ENCODE measurements around the gene LIPT2.

Gene LIPT2

DNA sequence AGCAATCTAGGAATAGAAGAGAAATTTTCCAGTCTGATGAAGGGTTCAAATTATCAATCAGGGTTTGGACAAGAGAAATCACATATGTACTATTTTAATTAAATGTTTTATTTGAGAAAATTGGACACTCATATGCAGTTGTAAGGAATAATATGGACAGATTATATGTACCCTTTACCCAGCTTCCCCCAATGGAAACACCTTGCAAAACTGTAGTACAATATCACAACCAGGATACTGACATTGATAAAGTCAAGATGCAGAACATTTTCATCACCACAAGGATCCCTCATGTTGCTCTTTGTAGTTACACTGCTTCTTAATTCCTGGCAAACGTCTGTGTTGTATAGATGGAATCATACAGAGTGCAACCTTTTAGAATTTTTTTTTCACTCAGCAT is 1.4 kb upstream of the LIPT2 start:
- DNase-seq, result no peak

DNA sequence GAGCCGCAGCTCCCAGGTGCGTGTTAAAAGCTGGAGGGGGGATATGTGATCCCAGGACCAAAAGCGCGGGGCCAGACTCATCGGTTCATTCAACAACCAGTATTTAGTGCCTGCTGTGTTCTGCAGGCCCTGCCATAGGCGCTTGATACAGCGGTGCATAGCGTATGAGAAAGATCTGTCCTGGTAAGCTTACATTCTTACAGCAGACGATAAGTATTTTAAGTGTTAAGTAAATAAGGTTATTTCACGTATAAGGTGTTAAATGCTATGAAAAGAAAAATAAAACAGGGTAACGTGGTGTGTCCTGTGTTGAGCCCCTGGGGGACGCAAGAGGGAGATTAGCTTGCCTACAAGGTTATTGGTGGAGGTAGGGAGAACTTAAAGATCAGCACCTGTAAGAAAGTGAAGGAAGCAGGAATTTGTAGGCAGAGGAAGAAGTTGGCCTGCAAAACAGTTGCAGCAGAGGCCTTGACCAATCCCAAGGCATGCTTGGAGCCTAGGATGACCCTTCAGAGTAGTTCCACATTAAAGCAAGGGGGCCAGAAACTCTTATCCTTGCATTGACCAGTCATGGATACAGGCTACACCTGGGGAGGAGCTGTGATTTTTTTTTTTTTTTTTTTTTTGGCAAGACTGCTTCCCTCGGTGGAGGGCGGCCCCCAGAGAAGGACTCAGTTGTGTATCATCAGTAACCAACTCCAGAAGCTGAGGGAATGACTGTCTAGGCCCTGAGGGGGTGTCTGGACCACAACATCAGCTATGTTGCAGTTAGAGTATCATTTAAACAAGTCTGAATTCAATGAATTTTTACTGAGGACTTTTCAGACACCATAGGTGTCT is 487 bp upstream of the LIPT2 start:
- DNase-seq, result peak; percentile 63

DNA sequence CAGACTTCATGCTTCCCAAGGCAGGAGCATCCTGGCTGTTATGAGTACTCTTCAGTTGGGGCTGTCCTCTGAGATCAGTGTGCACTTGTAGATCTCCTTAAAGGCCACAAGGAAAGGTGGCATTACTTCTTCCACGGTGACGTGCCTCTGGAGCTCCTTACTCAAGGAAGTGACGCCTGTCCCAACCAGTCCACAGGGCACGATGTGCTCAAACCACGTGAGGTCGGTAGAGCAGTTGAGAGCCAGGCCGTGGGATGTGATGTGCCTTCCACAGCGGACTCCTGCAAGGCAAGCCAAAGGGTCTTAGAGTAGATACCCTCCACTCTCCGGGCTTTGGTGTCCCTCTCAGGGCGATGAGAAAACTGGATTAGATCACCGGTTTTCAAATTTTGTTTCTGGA is 1.4 kb downstream of the LIPT2 start:
- DNase-seq, result no peak

DNA sequence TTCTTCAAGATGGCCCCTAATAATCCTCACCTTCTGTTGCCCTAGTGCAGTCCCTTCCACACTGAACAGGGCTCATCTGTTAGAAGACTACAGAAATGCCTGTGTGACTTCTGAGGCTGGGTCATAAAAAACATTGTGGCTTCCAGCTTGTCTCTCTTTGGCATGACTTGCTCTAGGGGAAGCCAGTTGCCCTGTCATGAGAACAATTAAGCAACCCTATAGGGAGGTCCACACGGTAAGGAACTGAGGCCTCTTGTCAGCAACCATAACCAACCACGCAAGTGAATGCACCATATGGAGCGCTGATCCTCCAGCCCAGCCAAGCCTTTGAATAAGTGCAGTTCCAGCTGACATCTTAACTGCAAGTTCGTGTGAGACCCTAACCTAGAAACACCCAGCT is 2.6 kb downstream of the LIPT2 start:
- DNase-seq, result no peak

DNA sequence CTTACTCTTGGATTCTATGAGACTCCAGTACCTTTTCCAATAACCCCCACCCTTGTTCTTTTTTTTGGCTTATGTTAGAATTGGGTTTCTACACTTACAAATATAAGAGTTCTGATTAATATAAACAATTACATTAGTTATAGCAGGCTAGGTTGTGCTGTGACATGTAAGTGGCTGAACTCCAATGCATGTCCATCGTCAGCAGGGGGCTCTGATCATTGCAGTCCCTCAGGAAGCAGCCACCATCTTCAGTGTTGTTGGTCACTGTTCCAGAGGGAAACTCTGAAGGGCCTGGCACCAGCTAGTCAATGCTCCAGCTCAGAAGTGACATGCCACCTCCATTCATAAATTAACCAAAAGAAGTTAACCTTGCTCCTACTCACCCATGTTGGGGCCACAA is 5.6 kb downstream of the LIPT2 start:
- DNase-seq, result no peak

DNA sequence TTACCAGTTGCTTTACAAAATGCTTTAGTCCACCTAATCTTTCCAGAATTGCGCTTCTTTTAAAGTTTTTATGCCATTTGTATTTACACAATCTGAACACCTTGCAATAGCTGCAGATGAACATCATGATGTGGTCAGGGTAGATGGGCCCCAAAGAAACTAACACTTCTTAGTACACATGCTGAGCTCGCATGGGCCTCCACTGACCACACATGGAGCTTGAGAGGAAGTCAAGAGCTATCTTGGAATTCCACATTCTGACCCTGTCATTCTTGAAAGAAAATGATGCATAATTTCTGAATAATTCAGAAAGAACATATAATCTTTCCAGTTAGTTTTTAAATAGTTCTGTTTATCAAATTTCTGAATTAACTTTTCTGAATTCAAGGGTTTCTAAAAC is 7.7 kb downstream of the LIPT2 start:
- no peak for DNase-seq

DNA sequence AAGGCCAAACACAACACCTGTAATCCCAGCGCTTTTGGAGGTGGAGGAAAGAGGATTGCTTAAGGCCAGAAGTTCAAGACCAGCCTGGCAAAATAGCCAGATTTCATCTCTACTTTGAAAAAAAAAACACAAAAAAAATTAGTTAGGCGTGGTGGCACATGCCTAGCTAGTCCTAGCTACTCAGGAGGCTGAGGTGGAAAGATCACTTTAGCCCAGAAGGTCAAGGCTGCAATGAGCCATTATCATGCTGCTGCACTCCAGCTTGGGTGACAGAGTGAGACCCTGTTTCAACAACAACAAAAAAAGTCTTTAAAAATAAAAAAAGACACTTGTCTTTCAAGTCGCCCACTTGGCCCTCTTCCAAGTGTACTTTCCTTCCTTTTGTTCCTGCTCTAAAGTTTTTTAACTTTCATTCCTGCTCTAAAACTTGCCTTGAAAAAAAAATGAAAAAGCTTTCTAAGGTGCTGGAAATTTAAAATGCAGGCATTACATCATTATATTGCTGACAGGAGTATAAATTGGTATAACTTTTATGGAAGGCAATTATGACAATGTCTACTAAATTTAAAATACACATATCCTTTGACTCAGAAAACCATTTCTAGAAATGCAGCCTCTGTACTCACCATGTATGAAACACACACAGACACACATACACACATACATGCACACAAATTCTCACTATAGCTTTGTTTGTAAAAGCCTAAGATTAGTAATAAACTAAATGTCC is 12.7 kb downstream of the LIPT2 start:
- no peak for DNase-seq

DNA sequence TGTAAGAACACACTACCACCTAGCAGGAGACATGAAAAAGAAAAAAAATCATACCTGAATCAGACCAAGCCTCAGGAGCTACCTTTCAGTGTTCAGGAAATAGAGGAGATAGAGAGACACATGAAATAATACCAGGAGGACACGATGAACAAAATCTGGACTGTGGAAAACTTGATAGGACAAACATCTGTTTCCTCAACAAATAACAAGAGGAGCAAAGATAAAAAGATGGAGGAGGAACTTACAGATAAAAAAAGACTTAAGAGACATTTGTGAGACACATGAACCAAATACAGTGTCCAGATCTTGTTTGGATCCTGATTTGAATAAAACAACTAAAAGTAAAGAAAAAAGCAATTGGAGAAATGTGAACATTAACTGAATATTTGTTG is 13.8 kb downstream of the LIPT2 start:
- no peak for DNase-seq

DNA sequence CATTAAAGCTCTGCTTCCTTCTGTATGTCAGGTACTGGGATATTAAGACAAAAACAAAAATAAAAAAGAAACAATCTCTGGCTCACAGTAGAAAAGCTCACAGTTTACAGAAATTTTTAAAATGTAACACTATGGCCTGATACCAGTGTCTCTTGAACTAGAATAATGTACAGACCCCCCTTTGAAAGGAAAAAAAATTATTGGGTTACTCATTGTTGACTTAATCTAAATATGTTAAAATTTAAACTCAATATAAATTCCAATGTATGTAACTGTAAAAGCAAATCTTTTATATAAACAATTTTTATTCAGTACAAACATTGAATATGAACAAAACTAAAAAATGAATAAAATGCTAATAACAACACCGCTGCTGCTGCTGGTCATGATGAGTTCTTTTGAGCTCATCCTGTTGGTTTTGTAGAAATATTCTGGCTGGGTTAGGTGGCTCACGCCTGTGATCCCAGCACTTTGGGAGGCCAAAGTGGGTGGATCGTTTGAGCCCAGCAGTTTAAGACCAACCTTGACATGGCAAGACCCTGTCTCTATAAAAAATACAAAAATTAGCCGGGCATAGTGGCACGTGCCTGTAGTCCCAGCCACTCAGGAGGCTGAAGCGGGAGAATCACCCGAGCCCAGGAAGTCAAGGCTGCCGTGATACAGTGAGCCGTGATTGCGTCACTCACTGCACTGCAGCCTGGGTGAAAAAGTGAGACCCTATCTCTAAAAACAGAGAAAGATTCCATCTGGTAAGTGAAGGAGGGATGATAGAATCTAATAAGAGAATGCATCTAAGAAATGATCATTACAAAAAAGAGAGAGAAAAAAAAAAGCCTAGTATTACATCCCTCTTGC is 14.4 kb downstream of the LIPT2 start:
- no peak for DNase-seq

DNA sequence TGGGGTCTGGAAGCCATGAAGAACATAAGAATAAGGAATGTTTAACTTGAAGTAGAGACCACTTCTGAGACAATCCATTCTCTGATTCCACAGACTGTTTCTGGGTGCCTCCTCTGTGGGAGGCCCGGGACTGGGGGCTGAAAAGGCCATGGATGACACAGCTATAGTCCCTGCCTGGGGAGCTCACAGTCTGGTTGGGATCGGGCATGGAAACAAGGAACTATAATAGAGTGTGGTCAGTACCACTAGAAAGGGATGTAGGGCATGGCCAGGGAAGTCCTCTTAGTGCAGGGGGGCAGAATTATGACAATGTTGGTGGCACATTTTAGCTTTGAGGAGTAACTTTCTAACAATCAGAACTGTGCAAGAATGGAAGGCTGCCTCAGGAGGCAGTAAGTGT is 17.0 kb downstream of the LIPT2 start:
- DNase-seq, result no peak

DNA sequence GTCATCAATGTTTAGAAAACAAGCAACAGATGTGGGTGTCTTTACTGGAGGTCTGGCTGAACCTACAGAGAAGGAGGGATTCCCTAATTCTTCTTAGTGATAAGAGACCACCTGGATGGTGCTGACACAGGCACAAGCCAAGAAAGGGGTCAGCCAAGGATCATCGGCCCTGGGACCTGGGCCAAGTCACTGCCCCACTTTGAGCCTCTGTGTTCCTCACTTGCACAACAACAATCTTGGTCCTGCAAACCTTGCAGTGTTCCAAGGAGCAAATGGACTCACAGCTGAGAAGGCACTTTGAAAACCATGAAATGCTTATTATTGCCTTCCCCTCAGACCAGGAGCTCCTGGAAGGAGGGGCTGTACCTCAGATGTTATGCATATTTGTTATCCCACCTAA is 19.2 kb downstream of the LIPT2 start:
- DNase-seq, result no peak

DNA sequence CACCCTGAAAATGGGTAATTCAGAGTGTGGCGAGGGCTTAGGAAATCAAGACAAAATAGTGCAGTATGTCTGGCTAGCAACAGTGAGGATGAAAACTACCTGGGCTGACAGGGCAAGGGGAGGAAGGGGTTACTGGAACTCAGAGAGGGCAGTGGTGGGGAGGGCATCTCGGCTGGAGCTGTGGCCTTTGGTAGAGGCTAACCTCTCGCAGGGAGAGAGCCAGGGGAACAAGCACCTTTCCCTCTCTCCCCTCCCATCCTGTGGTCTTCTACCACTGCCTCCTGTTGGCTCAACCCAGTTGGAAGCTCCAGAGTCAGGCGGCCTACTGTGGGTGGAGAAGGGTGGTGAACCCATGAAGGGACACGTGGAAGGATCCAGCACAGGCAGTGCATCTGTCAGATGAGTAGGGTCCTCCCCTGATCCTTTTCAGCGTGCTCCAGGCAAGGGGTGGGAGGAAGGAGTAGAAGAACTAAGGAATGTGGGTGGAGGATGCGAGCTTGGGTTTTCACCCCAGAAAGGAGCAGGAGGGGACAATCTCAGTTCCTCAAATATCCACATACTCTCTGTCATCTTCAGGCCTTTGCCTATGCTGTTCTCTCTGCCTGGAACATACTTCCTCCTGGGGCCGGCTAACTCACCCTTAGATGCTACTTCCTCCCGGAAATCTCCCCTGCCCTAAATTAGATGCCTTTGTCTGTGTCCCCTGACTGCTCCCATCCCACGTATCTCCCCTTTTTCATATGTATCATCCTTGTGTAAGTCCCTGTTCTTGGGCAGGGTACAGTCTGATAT is 19.9 kb downstream of the LIPT2 start:
- DNase-seq, result no peak

DNA sequence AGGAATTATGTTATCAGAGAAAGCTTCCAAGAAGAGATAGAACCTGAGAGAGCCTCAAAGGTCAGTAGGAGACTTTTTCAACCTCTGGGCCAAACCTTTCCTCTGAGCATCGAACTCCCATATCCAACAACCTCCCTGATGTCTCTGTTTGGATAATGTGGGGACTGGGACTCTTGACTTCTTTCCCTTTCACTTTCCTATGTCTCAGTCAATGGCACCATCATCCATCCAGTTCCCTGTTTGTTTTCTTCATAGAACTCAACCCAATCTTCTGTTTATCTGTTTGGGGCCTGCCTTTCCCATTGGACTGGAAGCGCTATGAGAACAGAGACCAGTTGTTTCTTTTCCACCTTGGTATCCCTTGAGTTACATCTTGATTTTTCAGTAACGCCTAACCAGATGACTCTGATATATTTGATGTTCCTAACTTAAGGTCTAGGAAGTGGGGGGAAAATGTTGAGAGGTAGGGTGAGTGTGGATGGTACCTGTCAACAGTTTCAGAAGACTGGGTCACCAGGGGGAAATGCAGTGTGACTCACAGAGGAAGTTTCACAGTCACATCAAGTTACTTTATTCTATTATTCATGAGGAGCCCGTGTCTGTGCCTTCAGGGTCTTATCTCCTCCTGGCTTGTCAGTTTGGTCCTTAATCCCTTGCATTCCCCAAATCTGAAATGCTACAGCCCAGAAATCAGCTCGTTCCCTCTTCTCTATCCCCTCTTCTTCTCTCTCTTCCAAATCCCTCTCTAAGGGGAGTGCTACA is 21.7 kb downstream of the LIPT2 start:
- DNase-seq, result no peak

DNA sequence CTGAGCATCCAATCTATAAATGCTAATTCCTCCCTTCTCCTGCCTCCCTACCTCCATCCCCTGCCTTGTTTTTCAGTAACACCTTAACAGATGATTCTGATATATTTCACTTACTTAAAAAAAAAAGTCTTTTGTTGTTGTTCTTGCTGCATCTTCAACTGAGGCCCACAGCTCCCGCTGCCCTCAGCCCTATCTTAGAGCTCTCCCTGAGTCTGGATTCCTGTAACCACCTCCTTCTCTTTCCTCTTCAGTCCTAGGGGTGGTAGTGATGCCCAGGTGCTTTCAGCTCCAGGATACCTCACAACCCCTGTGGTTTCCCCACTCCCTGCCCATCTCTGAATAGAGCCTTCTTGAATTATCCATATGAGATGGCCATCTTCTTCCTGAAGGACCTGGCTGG is 22.5 kb downstream of the LIPT2 start:
- DNase-seq, result no peak

DNA sequence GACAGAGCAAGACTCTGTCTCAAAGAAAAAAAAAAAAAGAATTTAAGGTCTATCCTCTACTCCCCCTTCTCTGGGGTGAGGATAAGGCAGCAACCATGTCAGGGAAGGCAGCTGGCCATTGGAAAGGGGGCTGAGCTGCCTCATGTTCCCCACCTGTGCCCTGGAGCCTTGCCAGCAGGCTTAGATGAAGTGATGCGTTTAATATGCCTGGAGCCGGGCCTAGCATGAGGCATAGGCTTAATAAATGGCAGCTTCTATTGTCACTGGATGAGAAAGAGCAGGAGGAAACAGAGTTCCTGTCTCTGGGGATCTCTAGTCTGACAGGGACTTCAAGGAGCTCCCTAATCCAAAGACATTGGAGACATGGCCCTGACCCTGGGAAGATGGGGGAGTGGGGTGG is 23.0 kb downstream of the LIPT2 start:
- DNase-seq, result peak; percentile 79

DNA sequence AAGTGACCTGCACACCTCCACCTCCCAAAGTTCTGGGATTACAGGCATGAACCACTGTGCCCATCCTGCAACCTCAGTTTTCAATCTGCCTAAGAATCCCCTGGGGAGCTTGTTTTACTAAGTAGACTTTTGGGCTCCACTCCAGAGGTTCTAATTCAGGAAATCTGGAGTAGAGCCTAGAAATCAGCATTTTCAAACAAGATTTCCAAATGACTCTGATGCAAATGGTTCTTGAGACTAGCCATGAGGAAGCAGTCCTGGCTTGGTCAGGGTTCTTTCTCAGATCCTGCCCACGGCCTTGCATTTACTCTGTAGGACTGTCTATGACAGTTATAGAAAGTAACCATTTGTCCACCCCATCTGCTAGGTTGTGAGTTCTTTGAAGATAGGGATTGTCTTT is 24.6 kb downstream of the LIPT2 start:
- DNase-seq, result no peak

DNA sequence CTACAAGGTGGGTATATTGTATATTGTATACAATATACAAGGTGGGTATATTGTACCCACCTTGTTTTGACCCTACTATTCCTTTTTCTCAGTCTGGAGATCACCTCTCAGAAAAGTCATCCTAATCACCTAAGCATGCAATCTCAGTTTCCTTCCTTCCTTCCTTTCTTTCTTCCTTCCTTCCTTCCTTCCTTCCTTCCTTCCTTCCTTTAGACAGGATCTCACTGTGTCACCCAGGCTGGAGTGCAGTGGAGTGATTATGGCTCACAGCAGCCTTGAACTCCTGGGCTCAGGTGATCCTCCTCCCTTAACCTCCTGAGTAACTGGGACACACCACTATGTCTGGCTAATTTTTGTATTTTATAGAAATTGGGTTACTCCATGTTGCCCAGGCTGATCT is 25.0 kb downstream of the LIPT2 start:
- DNase-seq, result no peak

DNA sequence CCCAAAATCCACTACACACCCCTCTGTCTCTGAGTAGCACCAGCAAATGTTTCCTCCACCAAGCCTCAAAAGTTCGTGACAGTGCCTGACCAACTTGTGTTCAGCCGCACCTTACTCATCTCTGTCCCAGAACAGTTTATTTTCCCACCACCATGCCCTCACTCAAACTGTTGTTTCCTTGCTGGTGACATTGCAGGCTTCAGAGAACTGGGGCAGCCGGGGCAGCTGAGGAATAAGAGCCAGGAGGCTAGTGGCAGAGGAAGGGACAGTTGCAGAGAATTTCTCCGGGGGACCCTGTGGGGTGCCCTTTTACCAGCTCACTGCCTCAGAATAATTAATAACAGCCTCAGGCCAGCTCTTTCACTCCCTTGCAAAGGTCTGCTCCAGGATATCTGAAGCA is 25.5 kb downstream of the LIPT2 start:
- DNase-seq, result no peak

DNA sequence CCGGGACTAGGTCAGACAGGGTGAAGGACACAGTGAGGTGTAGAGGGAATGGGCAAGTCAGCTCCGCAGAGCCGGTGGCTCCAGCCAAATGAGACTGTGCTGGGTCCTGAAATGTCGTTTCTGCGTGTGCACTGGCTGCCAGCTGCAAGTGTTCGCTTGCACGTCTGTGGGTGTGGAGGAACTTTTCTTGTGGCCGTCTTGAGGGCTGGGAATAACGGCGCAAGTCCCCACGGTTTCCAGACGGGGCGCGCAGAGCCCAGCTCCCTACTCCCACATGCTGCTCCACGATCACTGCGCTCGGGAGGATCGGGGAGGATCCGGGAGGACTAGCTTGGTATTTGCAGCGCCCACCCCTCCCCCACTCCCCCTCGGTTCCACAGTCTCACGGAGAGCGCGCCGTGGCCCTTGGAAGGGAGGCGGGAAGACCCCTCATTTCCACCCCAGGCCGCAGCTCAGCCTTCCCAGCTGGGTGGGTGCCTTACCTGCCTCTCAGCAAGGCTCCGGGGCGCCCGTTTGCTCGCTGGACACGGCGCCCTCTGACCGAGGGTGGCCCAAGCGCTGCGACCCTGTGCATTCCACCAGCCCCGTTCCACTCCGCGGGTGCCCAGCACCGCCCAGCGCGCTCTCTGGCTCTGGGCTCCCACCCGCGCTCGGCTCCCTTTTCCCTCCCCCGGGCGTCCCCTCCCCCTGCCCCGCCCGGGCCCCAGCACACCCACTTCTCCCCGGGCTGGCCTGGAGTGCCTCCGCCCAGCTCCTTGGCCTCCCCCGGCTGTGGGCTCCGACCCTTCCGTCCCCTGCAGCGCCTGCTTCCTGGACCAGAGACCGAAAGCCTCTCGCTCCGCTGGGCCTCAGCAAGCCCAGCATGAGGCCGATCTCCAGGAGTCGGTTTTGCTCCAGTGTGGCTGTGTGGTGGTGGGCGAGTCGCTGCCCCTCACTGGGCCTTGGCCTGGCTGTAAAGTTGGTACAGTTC is 26.3 kb downstream of the LIPT2 start, which contains the start of gene KCNE3:
Gene KCNE3 (minus strand): TSS at position 634 of the 970 bp plus-strand sequence. CDS start 9,986 bp downstream, outside the sequence.
- no peak for DNase-seq

DNA sequence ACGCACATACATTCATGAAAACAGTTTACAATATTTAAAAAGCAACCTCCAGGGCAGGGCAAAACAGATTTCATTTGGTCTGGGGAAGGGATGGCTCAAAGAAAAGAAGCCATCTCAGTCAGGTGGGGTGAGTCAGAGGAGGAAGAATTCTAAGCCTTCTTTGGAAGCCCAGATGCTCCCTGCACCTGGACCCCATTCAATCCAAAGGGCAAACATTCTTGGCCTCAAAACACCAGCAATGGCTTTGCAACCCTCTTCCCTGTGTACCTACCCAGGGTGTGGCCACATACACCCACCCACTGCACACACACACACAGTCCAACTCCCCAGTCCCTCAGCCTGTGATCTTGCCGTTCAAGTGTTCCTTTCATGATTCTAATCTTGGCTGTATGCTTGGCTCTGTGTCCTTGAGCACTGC is 28.2 kb downstream of the LIPT2 start:
- no peak for DNase-seq

DNA sequence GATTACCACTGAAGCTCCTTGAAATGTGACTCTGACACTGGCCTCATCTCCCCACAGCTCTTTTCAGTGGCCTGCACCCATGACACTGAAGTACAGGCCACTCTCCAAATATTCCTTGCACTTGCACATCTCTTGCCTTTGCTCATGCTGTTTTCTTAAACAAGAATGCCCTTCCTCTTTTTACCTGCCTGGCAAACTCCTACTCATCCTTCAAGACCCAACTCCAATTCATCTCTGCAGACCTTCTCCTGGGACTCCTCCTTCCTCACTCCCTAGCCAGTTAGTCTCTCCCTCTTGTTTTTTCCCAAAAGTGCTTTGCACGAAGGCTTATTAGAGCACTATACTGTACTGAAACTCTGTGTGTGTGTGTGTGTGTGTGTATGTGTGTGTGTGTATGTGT is 28.8 kb downstream of the LIPT2 start:
- no peak for DNase-seq
